H9 (cell line): Measurements from ENCODE around the gene STK10. TPM values are rescaled to one million over a fixed set of nuclear protein-coding genes. Genes with fewer than 3 reads are reported as not detected.

ENCODE experiments used
- DNase-seq: peaks from one replicate; pipeline ENCODE4 v3.0.0-alpha.2; 2017
- H2AFZ ChIP-seq: one replicate; pipeline ENCODE4 v1.6.1; 2013; ENCODE audit warnings: mild to moderate bottlenecking, low read length, control low read depth, moderate library complexity
- H2AK5ac ChIP-seq: 2 replicates; pipeline ENCODE4 v1.6.1; 2013; ENCODE audit warnings: low read length, control low read depth, mixed read lengths; ENCODE audit not compliant: insufficient read length
- H2BK120ac ChIP-seq: one replicate; pipeline ENCODE4 v1.6.1; 2013; ENCODE audit warnings: low read depth, mild to moderate bottlenecking, low read length, control low read depth, inconsistent platforms; ENCODE audit not compliant: poor library complexity, severe bottlenecking
- H2BK12ac ChIP-seq: 2 replicates; pipeline ENCODE4 v1.6.1; 2013; ENCODE audit warnings: low read length, control low read depth, mixed read lengths, low read depth; ENCODE audit not compliant: insufficient read length
- H2BK15ac ChIP-seq: 2 replicates; pipeline ENCODE4 v1.6.1; 2013; ENCODE audit warnings: low read depth, low read length, control low read depth
- H2BK20ac ChIP-seq: one replicate; pipeline ENCODE4 v1.6.1; 2013; ENCODE audit warnings: low read depth, mild to moderate bottlenecking, low read length, control low read depth, inconsistent platforms; ENCODE audit not compliant: poor library complexity, severe bottlenecking
- H2BK5ac ChIP-seq: 2 replicates; pipeline ENCODE4 v1.6.1; 2013; ENCODE audit warnings: low read length, control low read depth, mixed read lengths; ENCODE audit not compliant: insufficient read length
- H3K14ac ChIP-seq: 2 replicates; pipeline ENCODE4 v1.6.1; 2013; ENCODE audit warnings: low read length, control low read depth; ENCODE audit not compliant: insufficient read depth
- H3K18ac ChIP-seq: 2 replicates; pipeline ENCODE4 v1.6.1; 2013; ENCODE audit warnings: low read depth, mild to moderate bottlenecking, mixed read lengths, low read length, control low read depth; ENCODE audit not compliant: insufficient read length
- H3K23ac ChIP-seq: 2 replicates; pipeline ENCODE4 v1.6.1; 2013; ENCODE audit warnings: low read length, control low read depth, mixed read lengths, low read depth; ENCODE audit not compliant: insufficient read length
- H3K23me2 ChIP-seq: 2 replicates; pipeline ENCODE4 v1.6.1; 2013; ENCODE audit warnings: low read depth, mild to moderate bottlenecking, mixed read lengths, low read length, control low read depth; ENCODE audit not compliant: insufficient read length, poor library complexity, severe bottlenecking
- H3K27ac ChIP-seq: 2 replicates; pipeline ENCODE4 v1.5.1; 2013; ENCODE audit warnings: low read length, control low read depth, mixed read lengths, low read depth; ENCODE audit not compliant: insufficient read length
- H3K27me3 ChIP-seq: 2 replicates; pipeline ENCODE4 v1.6.1; 2013; ENCODE audit warnings: low read length, control low read depth, inconsistent platforms; ENCODE audit not compliant: insufficient read depth
- H3K4ac ChIP-seq: 2 replicates; pipeline ENCODE4 v1.6.1; 2013; ENCODE audit warnings: low read depth, mild to moderate bottlenecking, control low read depth, inconsistent platforms, low read length, moderate library complexity
- H3K4me1 ChIP-seq: 2 replicates; pipeline ENCODE4 v1.6.1; 2013; ENCODE audit warnings: low read length, control low read depth, inconsistent platforms; ENCODE audit not compliant: insufficient read depth
- H3K4me2 ChIP-seq: 2 replicates; pipeline ENCODE4 v1.6.1; 2013; ENCODE audit warnings: low read length, control low read depth, mixed read lengths; ENCODE audit not compliant: insufficient read length, insufficient read depth
- H3K56ac ChIP-seq: 2 replicates; pipeline ENCODE4 v1.6.1; 2013; ENCODE audit warnings: low read depth, mild to moderate bottlenecking, mixed read lengths, low read length, control low read depth; ENCODE audit not compliant: insufficient read length
- H3K79me1 ChIP-seq: 2 replicates; pipeline ENCODE4 v1.6.1; 2013; ENCODE audit warnings: low read depth, mild to moderate bottlenecking, moderate library complexity, low read length, control low read depth, inconsistent platforms; ENCODE audit not compliant: insufficient read depth, poor library complexity, severe bottlenecking
- H3K79me2 ChIP-seq: 2 replicates; pipeline ENCODE4 v1.6.1; 2013; ENCODE audit warnings: low read length, control low read depth, inconsistent platforms; ENCODE audit not compliant: insufficient read depth
- H3K9ac ChIP-seq: 2 replicates; pipeline ENCODE4 v1.6.1; 2013; ENCODE audit warnings: low read length, control low read depth, mixed read lengths; ENCODE audit not compliant: insufficient read length; ENCODE audit errors: extremely low read depth
- H3K9me3 ChIP-seq: one replicate; pipeline ENCODE4 v1.6.1; 2013; ENCODE audit warnings: low read depth, low read length, inconsistent platforms; ENCODE audit not compliant: control insufficient read depth
- H3T11ph ChIP-seq: one replicate; pipeline ENCODE4 v1.6.1; 2013; ENCODE audit warnings: mild to moderate bottlenecking, low read length, control low read depth, inconsistent platforms
- H4K20me1 ChIP-seq: one replicate; pipeline ENCODE4 v1.6.1; 2013; ENCODE audit not compliant: control insufficient read depth, insufficient read length, insufficient read depth
- H4K5ac ChIP-seq: 2 replicates; pipeline ENCODE4 v1.6.1; 2013; ENCODE audit warnings: low read depth, mild to moderate bottlenecking, mixed read lengths, low read length, control low read depth; ENCODE audit not compliant: insufficient read length
- H4K8ac ChIP-seq: replicated peaks from 2 replicates; pipeline ENCODE4 v1.6.1; 2013; ENCODE audit warnings: low read length, control low read depth, mixed read lengths, low read depth; ENCODE audit not compliant: insufficient read length
- H4K91ac ChIP-seq: 2 replicates; pipeline ENCODE4 v1.6.1; 2013; ENCODE audit warnings: low read depth, mild to moderate bottlenecking, moderate library complexity, mixed read lengths, low read length, control low read depth; ENCODE audit not compliant: insufficient read length
- H3K27ac Mint-ChIP-seq, 3 experiments: 2 replicates in 2 of 3; 3 replicates in 1 of 3; pipeline ENCODE4 v1.8.0; 2020 to 2021; ENCODE audit warnings: mixed read lengths in 3 of 3, mild to moderate bottlenecking in 1 of 3, moderate library complexity in 1 of 3
- H3K27me3 Mint-ChIP-seq: 2 replicates; pipeline ENCODE4 v1.8.0; 2021; ENCODE audit warnings: low read depth, mild to moderate bottlenecking, moderate library complexity, mixed read lengths
- H3K36me3 Mint-ChIP-seq, 3 experiments: 2 replicates in 2 of 3; 3 replicates in 1 of 3; pipeline ENCODE4 v1.8.0; 2020 to 2021; ENCODE audit warnings: low read depth in 3 of 3, mixed read lengths in 3 of 3; ENCODE audit not compliant: insufficient read depth in 1 of 3
- H3K4me1 Mint-ChIP-seq, 2 experiments: 2 replicates each; pipeline ENCODE4 v1.8.0; 2020; ENCODE audit warnings: mixed read lengths in 2 of 2
- H3K4me3 Mint-ChIP-seq, 2 experiments: 2 replicates in 1 of 2; 3 replicates in 1 of 2; pipeline ENCODE4 v1.8.0; 2020 to 2021; ENCODE audit warnings: mild to moderate bottlenecking in 2 of 2, mixed read lengths in 2 of 2, moderate library complexity in 1 of 2
- H3K9me3 Mint-ChIP-seq, 2 experiments: 2 replicates in 1 of 2; 3 replicates in 1 of 2; pipeline ENCODE4 v1.8.0; 2020; ENCODE audit warnings: mild to moderate bottlenecking in 2 of 2, mixed read lengths in 2 of 2, moderate library complexity in 1 of 2
- total RNA-seq: library from RNA; stranded (reverse); gene quantifications from 2 replicates; pipeline ENCODE4 v1.2.1, GENCODE V29; 2021
- TF ChIP-seq, protein P1 (sequence below): fragments of 200-600 bp; sonication (generic); conservative IDR thresholded peaks from 3 replicates; pipeline ENCODE4 v1.8.0; 2021; ENCODE audit warnings: antibody characterized with exemption, mild to moderate bottlenecking

The STK10 gene
- total RNA-seq, 1 experiment from 2014 or later: 14.6 TPM

DNA sequence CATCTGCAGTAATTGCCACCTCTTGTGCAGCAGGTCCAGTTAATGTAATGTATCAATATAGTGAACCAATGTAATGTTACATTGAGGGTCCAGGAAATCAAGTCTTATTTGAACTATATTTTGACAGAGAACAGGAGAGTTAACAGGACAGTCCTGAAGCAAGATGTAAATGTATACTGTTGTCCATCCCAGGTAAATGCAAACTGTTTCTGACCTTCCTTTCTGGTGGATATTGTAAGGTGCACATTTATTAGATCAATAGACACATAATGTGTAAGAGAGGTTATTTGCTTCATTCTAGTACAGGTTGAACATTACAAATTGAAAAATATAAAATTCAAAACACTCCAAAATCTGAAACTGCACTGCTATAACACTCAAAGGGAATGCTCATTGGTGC lies 158.1 kb downstream of the STK10 start:
- Histone ChIP-seq H3K4me2 (no peak overlapping the region), H3T11ph (no peak overlapping the region), H4K91ac (no peak overlapping the region), H2AFZ (no peak overlapping the region), H3K4me1 (peaks cover 2% of the 10 kb centered on the region; the same call in 1 of the 2 replicates), H3K4ac (no peak overlapping the region), H3K23me2 (no peaks in the 10 kb centered on the region), H3K27ac (no peak overlapping the region), H3K9me3 (no peaks in the 10 kb centered on the region), H3K18ac (no peak overlapping the region), H4K8ac (no peak overlapping the region), H2BK15ac (no peak overlapping the region), H4K20me1 (no peaks in the 10 kb centered on the region), H4K5ac (no peak overlapping the region), H3K79me1 (no peaks in the 10 kb centered on the region), H3K9ac (no peak overlapping the region), H3K27me3 (no peaks in the 10 kb centered on the region), H2BK12ac (no peak overlapping the region), H3K14ac (no peak overlapping the region), H3K56ac (no peak overlapping the region), H2BK20ac (no peak overlapping the region), H2AK5ac (no peak overlapping the region), H2BK5ac (no peak overlapping the region), H3K79me2 (no peaks in the 10 kb centered on the region), H2BK120ac (no peak overlapping the region), H3K23ac (no peak overlapping the region)
- Mint-ChIP-seq H3K4me3 (no peak overlapping the region), H3K27me3 (peaks cover 5% of the 10 kb centered on the region), H3K4me1 (peaks cover 2 to 3% of the 10 kb centered on the region in 2 experiments; a peak in 2 of 4 replicates), H3K36me3 (peaks cover 13 to 24% (median 18%) of the 10 kb centered on the region in 3 experiments), H3K9me3 (peaks cover 22 to 28% of the 10 kb centered on the region in 2 experiments), H3K27ac (no peak overlapping the region)
- TF ChIP-seq, protein P1, sequence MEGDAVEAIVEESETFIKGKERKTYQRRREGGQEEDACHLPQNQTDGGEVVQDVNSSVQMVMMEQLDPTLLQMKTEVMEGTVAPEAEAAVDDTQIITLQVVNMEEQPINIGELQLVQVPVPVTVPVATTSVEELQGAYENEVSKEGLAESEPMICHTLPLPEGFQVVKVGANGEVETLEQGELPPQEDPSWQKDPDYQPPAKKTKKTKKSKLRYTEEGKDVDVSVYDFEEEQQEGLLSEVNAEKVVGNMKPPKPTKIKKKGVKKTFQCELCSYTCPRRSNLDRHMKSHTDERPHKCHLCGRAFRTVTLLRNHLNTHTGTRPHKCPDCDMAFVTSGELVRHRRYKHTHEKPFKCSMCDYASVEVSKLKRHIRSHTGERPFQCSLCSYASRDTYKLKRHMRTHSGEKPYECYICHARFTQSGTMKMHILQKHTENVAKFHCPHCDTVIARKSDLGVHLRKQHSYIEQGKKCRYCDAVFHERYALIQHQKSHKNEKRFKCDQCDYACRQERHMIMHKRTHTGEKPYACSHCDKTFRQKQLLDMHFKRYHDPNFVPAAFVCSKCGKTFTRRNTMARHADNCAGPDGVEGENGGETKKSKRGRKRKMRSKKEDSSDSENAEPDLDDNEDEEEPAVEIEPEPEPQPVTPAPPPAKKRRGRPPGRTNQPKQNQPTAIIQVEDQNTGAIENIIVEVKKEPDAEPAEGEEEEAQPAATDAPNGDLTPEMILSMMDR: no peak
- no peak for DNase-seq
